Activated T-helper 17 cell treated with anti-CD3 and anti-CD28 coated beads, Interleukin-2, amount 50 U/mL, for 72 hours (primary cell): ENCODE measurements around the gene ZNF597. TPM values are rescaled to one million over a fixed set of nuclear protein-coding genes. Genes with fewer than 3 reads are reported as not detected.

ENCODE experiments used
- total RNA-seq, 2 donors: library from RNA; stranded (reverse); gene quantifications; one replicate each; pipeline ENCODE4 v1.2.3, GENCODE V29; 2022

ZNF597 gene
- total RNA-seq, 2 donors from 2014 or later: 2.0 to 3.0 TPM

Other genes starting within 250 kb of the ZNF597 start
- 10 to 100 TPM; 14.6 to 23.2 TPM for gene ZNF200, start 208.3 kb downstream of the ZNF597 start, total RNA-seq
- under 1 TPM in 1 of 2 donors, not detected in 1; 0.11 TPM for gene MEFV, start 186.9 kb downstream of the ZNF597 start, total RNA-seq
- 10 to 100 TPM; 19.3 to 21.4 TPM for gene ZNF263, start 160.0 kb downstream of the ZNF597 start, total RNA-seq
- gene TIGD7, start 138.1 kb downstream of the ZNF597 start, total RNA-seq: 1 to 10 TPM; 2.3 to 4.0 TPM
- 10 to 100 TPM; 19.4 to 26.9 TPM for gene ZNF75A, start 138.0 kb downstream of the ZNF597 start, total RNA-seq
- not detected for gene OR2C1, start 87.6 kb downstream of the ZNF597 start, total RNA-seq
- gene ZSCAN32, start 42.5 kb downstream of the ZNF597 start, total RNA-seq: 10 to 100 TPM in 1 of 2 donors, 1 to 10 TPM in 1; 8.4 to 10.5 TPM
- gene ZNF174, start 42.3 kb downstream of the ZNF597 start, total RNA-seq: 1 to 10 TPM; 5.8 to 8.4 TPM
- gene NAA60, start 176 bp upstream of the ZNF597 start, total RNA-seq: 10 to 100 TPM; 36.8 to 38.7 TPM
- gene C16orf90, start 52.0 kb upstream of the ZNF597 start, total RNA-seq: not detected
- 10 to 100 TPM; 14.9 to 15.7 TPM for gene CLUAP1, start 57.5 kb upstream of the ZNF597 start, total RNA-seq
- gene NLRC3, start 133.9 kb upstream of the ZNF597 start, total RNA-seq: 10 to 100 TPM; 36.8 to 49.1 TPM
- gene SLX4, start 168.1 kb upstream of the ZNF597 start, total RNA-seq: 10 to 100 TPM; 10.8 to 14.5 TPM
- 10 to 100 TPM; 14.8 to 22.0 TPM for gene DNASE1, start 211.2 kb upstream of the ZNF597 start, total RNA-seq